Activated CD8-positive, alpha-beta T cell treated with anti-CD3 and anti-CD28 coated beads for 36 hours (primary cell): ENCODE results near the gene IGF2BP3. TPM values are rescaled to one million over a fixed set of nuclear protein-coding genes. Genes with fewer than 3 reads are reported as not detected.

ENCODE experiments used
- ATAC-seq: fragments of 200-7000 bp; cut with Tn5 transposase; one replicate; pipeline ENCODE4 v1.10.0; 2021; ENCODE audit warnings: mild to moderate bottlenecking, moderate library complexity
- CTCF ChIA-PET: fragments of 350-600 bp; sonication (Branson Sonifier 250); formaldehyde crosslinking; loops from one replicate; lab custom pipeline; 2021; ENCODE audit warnings: antibody characterized with exemption; lab: Charles Lee
- POLR2A ChIA-PET: fragments of 350-600 bp; sonication (Branson Sonifier 250); formaldehyde crosslinking; loops from one replicate; lab custom pipeline; 2021; ENCODE audit warnings: antibody characterized with exemption; lab: Charles Lee
- DNase-seq: peaks from one replicate; pipeline ENCODE4 v3.0.0-alpha.2; 2020
- H3K27ac Mint-ChIP-seq: one replicate; pipeline ENCODE4 v1.8.0; 2021; ENCODE audit warnings: mild to moderate bottlenecking, mixed read lengths
- H3K27me3 Mint-ChIP-seq: one replicate; pipeline ENCODE4 v1.8.0; 2021; ENCODE audit warnings: mixed read lengths
- H3K36me3 Mint-ChIP-seq: one replicate; pipeline ENCODE4 v1.8.0; 2021; ENCODE audit warnings: low read depth, mixed read lengths
- H3K4me1 Mint-ChIP-seq: one replicate; pipeline ENCODE4 v1.8.0; 2021; ENCODE audit warnings: low read depth, mixed read lengths
- H3K4me3 Mint-ChIP-seq: one replicate; pipeline ENCODE4 v1.8.0; 2021; ENCODE audit warnings: mild to moderate bottlenecking, moderate library complexity, mixed read lengths
- H3K9me3 Mint-ChIP-seq: one replicate; pipeline ENCODE4 v1.8.0; 2021; ENCODE audit warnings: mixed read lengths
- intact Hi-C: fragments of 100-400 bp; cut with micrococcal nuclease; formaldehyde crosslinking; loops from one replicate; pipeline ENCODE4 v1.10.0; 2022
- total RNA-seq, 2 experiments: library from RNA; stranded (reverse); gene quantifications; one replicate each; pipeline ENCODE4 v1.2.3, GENCODE V29; 2021
- TF ChIP-seq, protein P1 (sequence below): fragments of 200-600 bp; IDR thresholded peaks from one replicate; pipeline ENCODE4 v1.8.0; 2022; ENCODE audit warnings: antibody characterized with exemption, mild to moderate bottlenecking

IGF2BP3 gene
- total RNA-seq, 2 experiments from 2014 or later = 0.61 to 1.1 TPM

- intact Hi-C loops = no loop called here
- TF ChIP-seq, protein P1, sequence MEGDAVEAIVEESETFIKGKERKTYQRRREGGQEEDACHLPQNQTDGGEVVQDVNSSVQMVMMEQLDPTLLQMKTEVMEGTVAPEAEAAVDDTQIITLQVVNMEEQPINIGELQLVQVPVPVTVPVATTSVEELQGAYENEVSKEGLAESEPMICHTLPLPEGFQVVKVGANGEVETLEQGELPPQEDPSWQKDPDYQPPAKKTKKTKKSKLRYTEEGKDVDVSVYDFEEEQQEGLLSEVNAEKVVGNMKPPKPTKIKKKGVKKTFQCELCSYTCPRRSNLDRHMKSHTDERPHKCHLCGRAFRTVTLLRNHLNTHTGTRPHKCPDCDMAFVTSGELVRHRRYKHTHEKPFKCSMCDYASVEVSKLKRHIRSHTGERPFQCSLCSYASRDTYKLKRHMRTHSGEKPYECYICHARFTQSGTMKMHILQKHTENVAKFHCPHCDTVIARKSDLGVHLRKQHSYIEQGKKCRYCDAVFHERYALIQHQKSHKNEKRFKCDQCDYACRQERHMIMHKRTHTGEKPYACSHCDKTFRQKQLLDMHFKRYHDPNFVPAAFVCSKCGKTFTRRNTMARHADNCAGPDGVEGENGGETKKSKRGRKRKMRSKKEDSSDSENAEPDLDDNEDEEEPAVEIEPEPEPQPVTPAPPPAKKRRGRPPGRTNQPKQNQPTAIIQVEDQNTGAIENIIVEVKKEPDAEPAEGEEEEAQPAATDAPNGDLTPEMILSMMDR = no peak
- H3K36me3 Mint-ChIP-seq = no peaks in the 10 kb centered on the region
- POLR2A ChIA-PET = interaction anchor here (0.9 to 1.7 kb wide), 2 partner anchors 17 kb away, joined by 3 read pairs; no protein-coding TSS in a partner anchor
- H3K9me3 Mint-ChIP-seq = no peaks in the 10 kb centered on the region
- H3K27ac Mint-ChIP-seq = no peak overlapping the region
- DNase-seq = no peak
- CTCF ChIA-PET = interaction anchor here (1.6 kb wide), 1 partner anchor 16 kb away, joined by 3 read pairs; no protein-coding TSS in a partner anchor
- no peak for ATAC-seq
- H3K27me3 Mint-ChIP-seq = no peaks in the 10 kb centered on the region
- H3K4me3 Mint-ChIP-seq = no peak overlapping the region
- H3K4me1 Mint-ChIP-seq = peaks cover 23% of the 10 kb centered on the region
Observed at GRCh38 chr7:23389701-23390100, 80.6 kb downstream of the IGF2BP3 start.

- ATAC-seq = no peak
- ChIA-PET POLR2A (no interaction called here), CTCF (no interaction called here)
- peaks cover 2% of the 10 kb centered on the region for H3K27me3 Mint-ChIP-seq
- intact Hi-C loops = no loop called here
- no peak overlapping the region for H3K4me3 Mint-ChIP-seq
- no peak overlapping the region for H3K27ac Mint-ChIP-seq
- no peaks in the 10 kb centered on the region for H3K9me3 Mint-ChIP-seq
- no peaks in the 10 kb centered on the region for H3K36me3 Mint-ChIP-seq
- TF ChIP-seq, protein P1 = no peak
- peaks cover 21% of the 10 kb centered on the region for H3K4me1 Mint-ChIP-seq
- DNase-seq = no peak
Observed at GRCh38 chr7:23387583-23387982, 82.7 kb downstream of the IGF2BP3 start.

GRCh38 chr7:23385140-23385539 is 85.2 kb downstream of the IGF2BP3 start:
- DNase-seq = no peak
- H3K4me1 Mint-ChIP-seq = peaks cover 10% of the 10 kb centered on the region
- H3K4me3 Mint-ChIP-seq = no peak overlapping the region
- ATAC-seq = no peak
- H3K27me3 Mint-ChIP-seq = peaks cover 4% of the 10 kb centered on the region
- intact Hi-C loops = no loop called here
- ChIA-PET POLR2A (no interaction called here), CTCF (interaction anchor here (0.5 kb wide), 1 partner anchor 43 kb away, joined by 3 read pairs; no protein-coding TSS in a partner anchor)
- H3K36me3 Mint-ChIP-seq = no peaks in the 10 kb centered on the region
- no peaks in the 10 kb centered on the region for H3K9me3 Mint-ChIP-seq
- TF ChIP-seq, protein P1 = no peak
- H3K27ac Mint-ChIP-seq = no peak overlapping the region

DNA sequence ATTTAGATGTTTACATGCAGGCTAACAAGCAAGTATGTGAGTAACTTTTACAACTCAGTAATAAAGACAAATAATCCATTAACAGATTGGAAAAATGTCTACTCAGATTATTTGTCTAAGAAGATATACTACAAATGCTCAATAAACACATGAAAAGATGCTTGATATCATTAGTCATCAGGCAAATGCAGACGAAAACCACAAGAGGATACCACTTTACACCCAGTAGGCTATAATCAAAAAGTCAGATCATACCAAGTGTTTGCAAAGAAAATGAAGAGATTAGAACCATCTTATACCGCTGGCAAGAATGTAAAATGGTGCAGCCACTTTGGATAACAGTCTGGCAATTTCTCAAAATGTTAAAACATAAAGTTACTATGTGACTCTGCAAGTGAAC is 87.1 kb downstream of the IGF2BP3 start:
- Mint-ChIP-seq H3K9me3 (no peaks in the 10 kb centered on the region), H3K4me1 (peaks cover 6% of the 10 kb centered on the region), H3K4me3 (no peak overlapping the region), H3K36me3 (no peaks in the 10 kb centered on the region), H3K27me3 (peaks cover 4% of the 10 kb centered on the region), H3K27ac (no peak overlapping the region)
- ChIA-PET CTCF (no interaction called here), POLR2A (no interaction called here)
- ATAC-seq (no peak), DNase-seq (no peak)
- TF ChIP-seq, protein P1 = no peak
- intact Hi-C loops = no loop called here

DNA sequence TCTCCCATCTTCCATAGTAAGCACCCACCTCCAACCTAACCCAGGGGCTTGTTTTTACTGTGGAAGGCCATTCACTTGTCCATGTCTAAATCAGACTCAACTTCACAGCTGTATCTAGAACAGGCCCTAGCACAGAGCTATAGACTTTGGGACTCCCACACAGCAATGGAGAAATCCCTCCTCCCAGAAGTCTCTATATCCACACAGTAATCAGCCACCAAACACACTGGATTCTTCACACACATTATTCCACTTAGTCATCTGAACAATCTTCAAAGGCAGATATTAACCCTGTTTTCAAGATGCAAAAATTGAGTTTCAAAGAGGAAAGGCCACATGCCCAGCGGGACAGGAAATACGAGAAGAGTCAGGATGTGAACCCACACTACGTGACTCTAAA is 89.3 kb downstream of the IGF2BP3 start:
- no peaks in the 10 kb centered on the region for H3K9me3 Mint-ChIP-seq
- no peak overlapping the region for H3K4me3 Mint-ChIP-seq
- ATAC-seq (no peak), DNase-seq (no peak)
- TF ChIP-seq, protein P1 = no peak
- CTCF ChIA-PET = interaction anchor here (1.1 to 1.8 kb wide), 3 partner anchors 10 to 23 kb away, joined by 3 to 6 read pairs (median 5); no protein-coding TSS in a partner anchor
- H3K27ac Mint-ChIP-seq = no peak overlapping the region
- POLR2A ChIA-PET = interaction anchor here (1.6 kb wide), 1 partner anchor 10 kb away, joined by 3 read pairs; no protein-coding TSS in a partner anchor
- peaks cover 4% of the 10 kb centered on the region for H3K27me3 Mint-ChIP-seq
- no peaks in the 10 kb centered on the region for H3K36me3 Mint-ChIP-seq
- H3K4me1 Mint-ChIP-seq = peaks cover 18% of the 10 kb centered on the region
- intact Hi-C loops = no loop called here
